ENCODE results near the gene CHST11.

DNA sequence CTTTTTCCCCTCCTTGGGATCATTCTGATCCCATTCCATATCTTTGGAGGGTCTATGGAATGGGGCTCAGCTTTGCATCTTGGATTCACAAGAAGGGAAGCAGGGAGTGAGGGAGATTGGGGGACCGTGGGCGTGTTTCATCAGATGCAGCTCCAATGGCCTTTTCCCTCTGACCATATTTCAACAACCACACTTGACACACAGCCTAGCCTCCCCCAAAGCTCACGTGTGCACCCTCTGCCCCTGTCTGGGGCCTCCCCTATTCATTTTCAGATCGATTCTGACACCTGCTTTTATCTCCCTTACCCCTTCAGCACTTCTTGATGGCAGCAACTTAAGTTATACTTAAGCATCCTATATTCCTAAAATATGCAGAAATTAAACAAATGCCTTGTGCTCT lies 126.6 kb downstream of the CHST11 start:
- TF ChIP-seq CTCF (IDR thresholded peaks at IDR 0.05) (no peak), EP300 (IDR thresholded peaks at IDR 0.05) (no peak)

All from sigmoid colon (tissue), 4 donors.